Measurements from ENCODE around the gene DGKE.

The DGKE gene

DNA sequence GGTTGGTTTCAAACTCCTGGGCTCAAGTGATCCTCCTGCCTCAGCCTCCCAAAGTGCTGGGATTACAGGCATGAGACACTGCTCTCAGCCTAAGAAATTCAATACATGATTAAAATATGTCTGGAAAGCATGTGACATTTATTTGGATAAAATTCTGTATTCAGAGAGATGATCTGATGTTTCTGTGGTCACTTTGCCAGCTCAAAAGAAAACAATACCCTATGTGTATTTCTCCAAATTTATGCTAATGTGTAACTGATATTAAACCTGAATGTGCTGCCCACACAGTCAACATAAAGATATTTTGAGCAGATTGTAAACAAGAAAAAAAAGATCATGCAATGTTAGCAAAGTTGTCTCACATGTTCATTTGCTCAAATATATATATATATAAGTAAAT lies 16.9 kb upstream of the DGKE start:
- no peak for DNase-seq

DNA sequence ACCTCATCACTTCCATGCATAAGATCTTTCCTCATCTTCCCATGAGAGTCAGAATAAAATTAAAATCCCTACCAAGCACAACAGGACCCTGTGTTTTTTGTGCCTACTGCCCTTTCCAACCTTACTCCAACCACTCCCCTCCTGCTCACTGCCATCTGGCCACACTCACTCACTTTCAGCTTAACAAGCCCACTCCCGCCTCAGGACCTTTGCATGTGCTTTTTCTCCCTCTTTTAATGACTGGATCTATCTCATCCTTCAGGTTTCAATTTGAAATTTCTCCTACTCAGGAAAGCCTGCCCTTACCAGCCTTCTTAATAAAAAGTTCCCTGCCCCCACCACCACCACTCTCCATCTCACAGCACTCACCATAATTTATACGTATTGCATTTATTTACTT lies 14.9 kb upstream of the DGKE start:
- DNase-seq, result no peak

- peak; percentile 52 for DNase-seq
Observed at GRCh38 chr17:56819431-56820145, 14.4 kb upstream of the DGKE start.

DNA sequence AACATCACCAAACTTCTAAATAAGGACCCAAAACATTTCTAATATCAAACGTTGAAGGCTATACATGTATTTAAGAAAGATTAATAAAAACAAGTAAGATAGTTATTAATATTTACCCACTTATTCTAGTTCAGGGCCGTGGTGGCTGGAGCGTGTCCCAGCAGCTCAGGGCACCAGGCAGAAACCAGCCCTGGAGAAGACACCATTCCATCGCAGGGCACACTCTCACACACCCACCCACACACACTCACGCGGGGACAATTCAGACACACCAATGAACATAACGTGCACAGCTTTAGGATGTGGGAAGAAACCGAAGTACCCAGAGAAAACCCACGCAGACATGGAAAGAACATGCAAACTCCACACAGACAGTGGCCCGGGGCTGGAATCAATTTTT lies 13.7 kb upstream of the DGKE start:
- DNase-seq, result no peak

DNA sequence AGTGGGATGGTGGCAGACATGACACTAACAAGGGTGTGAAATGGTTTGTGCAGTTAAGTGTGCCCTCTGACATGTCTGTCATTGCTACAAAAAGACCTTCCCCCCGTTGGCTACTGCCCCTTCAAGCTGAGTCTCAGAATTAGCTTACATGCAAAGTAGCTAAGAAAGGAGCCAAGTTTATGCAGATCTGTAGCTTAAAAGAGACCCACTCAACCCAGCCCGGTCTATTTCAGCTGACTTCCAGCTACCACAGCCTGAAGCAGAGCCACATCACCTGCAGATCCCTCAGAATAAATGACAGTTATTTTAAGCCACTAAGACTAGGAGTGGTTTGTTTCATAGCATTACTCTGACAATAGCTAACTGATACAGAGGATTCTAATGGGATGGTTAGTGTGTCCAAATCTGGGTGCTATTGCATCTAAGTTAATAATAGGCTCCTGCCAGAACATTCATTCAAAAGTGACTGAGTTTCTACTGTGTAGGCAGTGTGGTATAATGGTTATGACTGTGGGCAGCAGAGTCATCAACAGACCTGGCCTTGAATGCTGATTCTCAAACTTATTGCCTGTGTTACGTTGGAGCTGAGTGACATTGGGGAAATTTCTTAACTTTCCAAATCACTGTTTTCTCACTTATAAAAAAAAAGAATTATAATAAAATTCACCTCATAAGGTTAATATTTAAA lies 12.0 kb upstream of the DGKE start:
- DNase-seq, result no peak

DNA sequence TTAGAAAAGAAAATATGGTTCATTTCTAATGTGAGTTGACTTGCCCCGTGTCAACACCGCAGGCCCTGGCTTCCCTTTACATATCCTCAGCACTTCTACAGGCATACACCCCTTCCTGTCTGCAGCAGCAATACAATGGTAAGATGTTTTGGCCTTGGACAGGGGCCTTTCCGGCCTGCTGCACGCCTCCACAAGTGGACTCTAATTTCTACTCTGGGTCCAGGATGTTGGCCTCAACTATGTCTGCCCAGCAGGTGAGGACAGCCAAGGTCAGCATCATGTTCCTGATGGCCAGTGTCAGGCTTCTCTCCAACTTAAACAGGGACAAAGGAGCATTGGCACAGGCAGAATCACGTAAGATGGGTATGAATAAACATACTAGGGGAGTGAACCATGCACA lies 11.2 kb upstream of the DGKE start:
- DNase-seq, result no peak

DNA sequence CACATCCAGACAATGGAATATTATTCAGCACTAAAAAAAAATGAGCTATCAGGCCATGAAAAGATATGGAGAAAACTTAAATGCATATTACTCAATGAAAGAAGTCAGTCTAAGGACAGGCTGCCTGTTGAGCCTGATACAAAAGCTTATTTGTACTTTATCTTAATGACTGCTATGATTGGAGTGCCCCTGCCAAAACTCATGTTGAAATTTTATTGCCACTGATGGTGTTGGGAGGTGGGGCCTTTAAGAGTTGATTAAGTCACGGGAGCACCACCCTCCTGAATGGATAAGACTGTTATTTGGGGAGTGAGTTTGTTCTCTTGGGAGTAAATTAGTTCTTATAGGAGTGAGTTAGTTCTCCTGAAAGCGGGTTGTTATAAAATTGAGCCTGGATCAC lies 10.1 kb upstream of the DGKE start:
- no peak for DNase-seq

GRCh38 chr17:56824503-56824902 lies 9.4 kb upstream of the DGKE start:
- no peak for DNase-seq

DNA sequence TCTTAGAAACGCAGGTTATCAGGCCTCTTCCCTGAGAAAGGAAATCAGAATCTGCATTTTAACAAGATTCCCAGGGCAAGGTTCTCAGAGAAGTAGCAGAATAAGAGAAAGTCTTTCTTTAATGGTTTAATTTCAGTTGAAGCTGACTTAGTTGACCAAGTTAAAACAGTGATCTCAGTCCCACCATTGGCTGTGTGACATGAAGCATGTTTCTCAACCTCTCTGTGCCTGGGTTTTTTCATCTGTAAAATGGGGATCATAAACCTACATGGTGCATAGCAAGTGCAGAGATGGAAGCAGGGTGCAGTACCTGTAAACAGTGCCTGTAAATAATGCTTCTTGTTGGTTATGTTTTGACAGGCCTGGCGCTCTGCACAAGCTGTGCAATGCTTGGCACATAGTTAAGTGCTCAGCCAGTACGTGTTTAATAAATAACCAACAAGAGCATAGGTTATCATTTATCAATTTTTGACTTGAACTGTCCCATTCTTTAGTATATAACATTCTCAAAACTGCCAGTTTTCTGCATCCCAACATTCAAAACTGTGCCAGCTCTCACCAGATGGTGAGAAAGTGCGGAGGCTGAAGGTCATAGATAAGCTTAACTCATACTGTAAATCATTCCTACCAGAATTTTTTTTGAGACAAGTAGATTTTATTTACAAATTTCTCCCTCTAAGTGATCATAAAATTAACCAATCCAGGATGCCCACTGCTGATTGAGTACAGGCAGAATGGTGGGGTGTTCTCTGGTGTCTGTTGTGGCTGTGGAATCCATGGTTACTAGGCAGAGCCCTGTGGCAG lies 7.1 kb upstream of the DGKE start:
- DNase-seq, result no peak

DNA sequence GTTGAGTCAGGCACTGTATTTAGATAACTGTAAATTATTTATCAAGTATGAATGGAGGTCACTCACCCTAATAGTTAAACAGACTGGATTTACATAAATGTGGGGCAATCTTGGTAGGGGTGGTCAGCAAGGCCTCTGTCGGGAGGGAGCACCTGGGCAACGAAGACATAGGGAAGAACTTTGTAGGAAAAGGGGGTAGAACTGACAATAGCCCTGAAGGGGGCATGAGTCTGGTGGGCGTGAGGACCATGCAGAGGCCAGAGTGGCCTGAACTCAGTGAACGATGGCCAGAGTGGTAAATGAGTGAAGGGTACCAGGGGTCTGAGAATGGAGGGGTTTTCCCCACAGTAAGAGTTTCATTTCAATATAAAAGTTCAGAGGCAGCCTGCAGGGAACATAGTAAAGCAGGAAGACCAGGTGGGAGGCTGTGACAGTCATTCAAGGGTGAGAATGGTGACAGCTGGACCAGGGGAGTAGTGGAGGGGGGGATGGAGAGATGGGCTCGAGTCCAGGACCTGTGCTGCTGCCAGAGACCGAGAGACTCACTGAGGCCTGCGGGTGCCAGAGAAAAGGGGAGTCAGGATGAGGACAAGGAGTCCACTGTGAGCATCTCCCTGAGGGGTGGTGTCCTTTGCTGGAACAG lies 3.1 kb upstream of the DGKE start:
- DNase-seq, result no peak

GRCh38 chr17:56831369-56832095 lies 2.4 kb upstream of the DGKE start:
- no peak for DNase-seq

- DNase-seq, result no peak
Observed at GRCh38 chr17:56832446-56832845, 1.5 kb upstream of the DGKE start.

DNA sequence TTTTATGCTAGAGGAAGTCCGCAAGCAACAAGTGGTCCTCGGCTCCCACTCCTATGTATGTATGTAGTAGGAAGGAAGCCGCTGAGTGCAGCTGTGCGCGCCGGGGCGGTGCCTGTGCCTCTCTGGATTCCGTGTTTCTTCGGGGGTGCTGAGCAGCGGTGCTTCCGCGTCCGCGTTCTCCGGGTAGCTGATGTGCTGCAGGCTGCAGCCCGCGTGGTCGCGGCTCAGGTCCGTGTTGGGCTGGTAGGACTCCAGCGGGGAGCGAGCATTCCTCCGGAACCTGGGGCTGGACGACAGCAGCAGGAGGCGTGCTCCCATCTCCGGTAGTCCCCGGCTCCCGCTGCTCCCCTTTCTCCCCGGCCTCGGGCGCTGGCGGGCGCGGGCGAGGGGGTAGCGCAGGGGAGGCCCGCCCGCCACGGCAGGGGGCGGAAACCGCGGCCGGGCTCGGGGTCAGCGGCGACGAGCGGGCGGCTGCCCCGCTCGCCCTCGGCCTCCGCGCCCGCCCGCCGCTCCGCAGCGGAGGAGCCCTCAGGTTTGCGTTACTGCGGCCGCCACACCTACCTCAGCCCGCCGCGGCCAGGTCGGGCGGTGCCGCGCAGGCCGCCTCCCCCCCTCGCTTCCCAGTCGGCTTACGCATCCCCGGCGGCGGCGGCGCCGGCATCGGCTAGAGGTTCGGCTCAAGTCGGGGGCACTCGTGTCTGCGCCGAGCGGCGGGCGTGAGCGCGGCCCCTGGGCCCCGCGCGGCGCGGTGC lies 718 bp upstream of the DGKE start:
- peak; percentile 73 for DNase-seq

- DNase-seq, result peak; percentile 46
Observed at GRCh38 chr17:56834380-56835263, 671 bp downstream of the DGKE start.

DNA sequence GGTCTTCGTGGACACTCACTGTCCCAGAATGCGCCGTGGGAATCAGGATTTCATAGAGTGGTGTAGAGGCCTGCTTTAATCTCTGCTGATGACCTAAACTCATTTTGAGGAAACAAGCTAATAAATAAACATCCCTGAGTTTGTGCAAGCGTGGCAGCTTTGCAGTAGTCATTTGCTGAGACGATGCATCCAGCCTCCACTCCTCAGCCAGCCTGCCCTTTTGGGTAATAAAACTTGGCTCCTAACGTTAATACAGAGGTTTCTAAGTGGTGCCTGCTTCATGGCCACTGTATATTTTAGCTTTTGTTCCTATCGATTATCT lies 1.3 kb downstream of the DGKE start:
- no peak for DNase-seq

DNA sequence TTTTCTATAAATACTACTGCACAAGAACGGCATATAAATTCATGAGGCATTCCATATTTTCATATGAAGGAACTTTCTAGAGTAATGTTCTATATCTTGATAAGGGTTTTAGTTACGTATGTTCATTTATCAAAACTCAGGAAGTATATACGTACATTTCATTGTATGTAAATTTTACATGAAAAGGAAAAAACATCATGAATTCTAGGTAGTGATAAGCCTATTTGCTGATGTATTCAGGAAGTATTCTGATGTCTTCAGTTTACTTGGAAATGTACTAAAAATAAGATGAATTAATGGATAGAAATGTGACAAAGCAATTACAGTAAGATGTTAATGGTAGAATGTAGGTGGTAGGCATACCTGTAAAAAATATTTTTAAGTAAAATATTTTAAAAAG lies 4.7 kb downstream of the DGKE start:
- DNase-seq, result no peak

DNA sequence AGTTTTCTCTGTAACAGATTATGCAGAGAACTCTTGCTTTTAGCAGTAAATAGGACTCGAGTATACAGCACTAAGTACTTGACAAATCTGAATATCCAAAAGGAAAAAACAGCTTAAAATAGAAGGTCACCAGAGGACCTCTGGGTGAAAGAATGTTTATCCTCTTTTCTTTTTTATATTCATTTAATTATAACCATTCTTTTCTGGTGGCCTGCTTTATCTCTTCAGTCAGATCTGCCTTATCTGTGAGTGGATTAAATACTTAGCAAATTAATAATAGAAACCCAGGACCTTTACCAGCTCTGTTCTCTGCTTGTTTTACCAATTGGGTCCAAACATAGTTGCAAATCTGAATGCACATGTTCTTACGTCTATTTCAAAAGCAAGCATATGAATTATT lies 8.6 kb downstream of the DGKE start:
- DNase-seq, result no peak

GRCh38 chr17:56845934-56846333 lies 12.0 kb downstream of the DGKE start:
- no peak for DNase-seq

GRCh38 chr17:56847106-56847505 lies 13.2 kb downstream of the DGKE start:
- DNase-seq, result no peak

GRCh38 chr17:56849131-56849530 lies 15.2 kb downstream of the DGKE start:
- DNase-seq, result no peak

DNA sequence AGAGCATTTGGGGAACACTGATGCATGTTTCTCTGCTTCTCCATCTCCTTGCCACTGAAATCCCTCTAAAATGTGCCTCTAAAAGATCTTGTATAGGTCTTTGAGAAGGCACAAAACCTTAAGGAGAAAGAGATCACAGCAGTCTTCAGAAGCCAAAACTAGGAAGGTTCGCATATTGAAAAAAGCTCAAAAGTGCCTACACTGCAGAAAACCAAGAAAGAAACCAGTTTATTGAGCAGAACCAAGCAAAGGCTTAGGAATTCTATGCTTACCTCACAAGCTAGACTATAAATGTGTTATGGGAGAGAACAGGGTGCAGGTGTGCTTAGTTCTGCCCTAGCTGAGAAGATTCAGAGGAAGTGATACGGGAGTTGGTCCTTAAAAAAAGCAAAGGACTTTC lies 16.6 kb downstream of the DGKE start:
- no peak for DNase-seq

Data from NCI-H1105 (cell line).